ENCODE results near the gene CDK2AP2.
"Not testable (repeated sequence)": the region's sequence is repeated elsewhere in the genome, so short reads cannot be mapped to it uniquely, and the experiment has no call there.

Gene CDK2AP2

DNA sequence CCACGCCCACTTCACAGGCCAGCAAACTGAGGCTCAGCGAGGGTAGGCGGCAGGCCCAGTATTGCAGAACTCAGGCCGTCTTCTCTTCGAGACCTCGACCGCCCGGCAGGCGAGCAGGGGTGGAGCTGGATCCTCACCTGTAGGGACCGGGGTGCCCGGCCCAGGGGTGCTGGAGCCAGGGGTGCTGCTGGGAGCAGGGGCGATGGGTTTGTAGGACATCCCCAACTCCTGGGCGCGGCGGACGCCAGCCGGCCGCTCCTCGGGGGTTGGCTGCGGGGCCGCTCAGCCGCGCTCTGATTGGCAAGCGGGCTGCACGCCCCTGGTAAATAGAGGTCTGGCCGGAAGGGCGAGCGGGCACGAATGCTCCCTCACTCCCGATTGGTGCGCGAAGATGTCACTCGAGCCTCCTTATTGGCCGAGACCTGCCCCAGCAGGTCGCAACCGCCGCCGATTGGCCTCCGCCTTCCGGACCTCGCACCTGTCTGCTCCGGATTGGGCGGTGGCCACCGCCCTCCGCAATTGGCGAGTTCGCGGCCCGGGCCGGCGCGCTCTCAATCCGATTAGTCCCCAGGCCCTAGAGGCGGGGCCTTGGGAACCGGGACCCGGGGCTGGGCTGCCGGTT is at the start of gene CDK2AP2:
Gene CDK2AP2 (minus strand): TSS at position 299 of the 622 bp plus-strand sequence. CDS start 80 bp downstream, at position 219.
- DNase-seq (ENCODE audit: low read depth, low spot score): peak; percentile 100

DNA sequence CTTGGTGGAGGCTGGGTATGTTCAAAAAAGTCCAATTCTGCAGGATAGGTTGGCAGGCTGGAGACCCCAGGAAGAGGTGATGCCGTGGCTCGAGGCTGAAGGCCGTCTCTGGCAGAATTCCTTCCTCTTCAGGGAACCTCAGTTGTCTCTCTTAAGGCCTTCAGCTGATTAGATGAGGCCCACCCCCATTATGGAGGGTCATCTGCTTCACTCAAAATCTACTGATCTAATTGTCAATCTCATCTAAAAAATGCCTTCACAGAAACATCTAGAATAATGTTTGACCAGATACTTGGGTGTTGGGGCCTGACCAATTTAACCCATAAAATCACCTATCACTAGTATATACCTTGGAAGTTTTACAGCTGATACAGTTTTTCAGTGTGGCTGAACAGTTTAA is 48.3 kb upstream of the CDK2AP2 start:
- DNase-seq (ENCODE audit: low read depth, low spot score): no peak

- DNase-seq (ENCODE audit: low read depth, low spot score): not testable (repeated sequence)
These were observed 43.7 kb upstream of the CDK2AP2 start for GRCh38 chr11:67551697-67552096.

- DNase-seq (ENCODE audit: low read depth, low spot score): no peak
These were observed 43.2 kb upstream of the CDK2AP2 start for GRCh38 chr11:67551127-67551526.

GRCh38 chr11:67548555-67549110 is 40.7 kb upstream of the CDK2AP2 start:
- DNase-seq (ENCODE audit: low read depth, low spot score): no peak

DNA sequence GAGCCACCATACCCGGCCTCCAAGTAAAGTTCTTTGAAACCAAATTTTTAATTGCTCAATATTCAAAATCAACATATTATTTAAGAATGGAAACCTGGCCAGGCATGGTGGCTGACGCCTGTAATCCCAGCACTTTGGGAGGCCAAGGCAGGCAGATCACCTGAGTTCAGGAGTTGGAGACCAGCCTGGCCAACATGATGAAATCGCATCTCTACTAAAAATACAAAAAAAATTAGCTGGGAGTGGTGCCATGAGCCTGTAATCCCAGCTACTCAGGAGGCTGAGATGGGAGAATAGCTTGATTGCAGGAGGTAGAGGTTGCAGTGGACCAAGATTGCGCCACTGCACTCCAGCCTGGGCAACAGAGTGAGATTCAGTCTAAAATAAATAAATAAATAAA is 40.1 kb upstream of the CDK2AP2 start:
- DNase-seq (ENCODE audit: low read depth, low spot score): not testable (repeated sequence)

GRCh38 chr11:67545280-67545679 is 37.3 kb upstream of the CDK2AP2 start:
- DNase-seq (ENCODE audit: low read depth, low spot score): no peak

DNA sequence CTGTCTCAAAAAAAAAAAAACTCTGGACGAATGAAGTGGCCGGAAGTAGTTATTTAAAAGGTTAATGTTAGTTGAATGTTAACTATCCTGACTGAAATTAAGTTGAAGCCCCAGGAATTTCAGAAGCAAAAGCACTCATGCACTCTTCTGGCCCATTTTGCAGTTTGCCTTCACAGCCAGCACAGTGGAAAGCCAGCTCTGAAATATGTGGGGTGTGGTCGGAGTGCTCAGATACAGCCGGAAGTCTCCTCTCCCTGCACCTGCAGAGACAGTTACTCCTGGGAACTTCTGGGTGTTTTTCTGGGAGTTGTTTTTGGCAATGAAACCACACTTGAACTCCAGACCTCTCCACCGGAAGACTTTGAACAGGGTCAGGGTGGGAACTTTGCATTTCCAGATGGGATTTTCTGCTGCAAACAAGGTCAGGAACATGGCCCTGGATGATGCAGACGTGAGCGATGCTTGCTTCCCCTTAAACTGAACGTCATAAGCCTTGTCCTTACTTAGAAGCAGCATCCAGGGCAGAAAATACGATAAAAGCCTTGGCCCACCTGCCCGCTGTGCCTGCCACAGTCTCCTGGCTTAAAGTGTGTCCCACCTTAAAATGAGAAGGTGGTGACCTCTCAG is 36.8 kb upstream of the CDK2AP2 start:
- no peak for DNase-seq (ENCODE audit: low read depth, low spot score)

GRCh38 chr11:67543585-67543984 is 35.6 kb upstream of the CDK2AP2 start:
- no peak for DNase-seq (ENCODE audit: low read depth, low spot score)

- DNase-seq (ENCODE audit: low read depth, low spot score): no peak
These were observed 35.0 kb upstream of the CDK2AP2 start for GRCh38 chr11:67542971-67543370.

DNA sequence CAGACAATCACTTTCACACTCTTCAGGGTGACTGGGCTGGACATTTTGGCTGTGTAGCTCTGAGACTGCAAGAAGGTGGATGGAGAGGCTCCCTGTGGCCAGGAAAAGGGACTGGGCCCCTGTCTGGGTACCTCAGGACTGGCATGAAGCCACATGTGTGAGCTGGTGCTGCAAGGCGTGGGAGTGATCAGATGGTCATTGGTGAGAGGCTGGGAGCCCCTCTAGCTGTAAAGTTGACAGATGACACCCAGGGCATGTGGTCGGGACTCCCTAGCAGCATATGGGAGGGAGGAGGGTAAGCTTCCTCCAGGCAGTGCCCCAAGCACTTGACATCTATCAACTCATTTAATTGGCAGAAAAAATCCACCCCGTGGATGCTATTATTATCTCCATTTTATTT is 34.2 kb upstream of the CDK2AP2 start:
- DNase-seq (ENCODE audit: low read depth, low spot score): no peak

GRCh38 chr11:67541198-67541597 is 33.2 kb upstream of the CDK2AP2 start:
- DNase-seq (ENCODE audit: low read depth, low spot score): no peak

- DNase-seq (ENCODE audit: low read depth, low spot score): no peak
These were observed 31.6 kb upstream of the CDK2AP2 start for GRCh38 chr11:67539550-67539949.

DNA sequence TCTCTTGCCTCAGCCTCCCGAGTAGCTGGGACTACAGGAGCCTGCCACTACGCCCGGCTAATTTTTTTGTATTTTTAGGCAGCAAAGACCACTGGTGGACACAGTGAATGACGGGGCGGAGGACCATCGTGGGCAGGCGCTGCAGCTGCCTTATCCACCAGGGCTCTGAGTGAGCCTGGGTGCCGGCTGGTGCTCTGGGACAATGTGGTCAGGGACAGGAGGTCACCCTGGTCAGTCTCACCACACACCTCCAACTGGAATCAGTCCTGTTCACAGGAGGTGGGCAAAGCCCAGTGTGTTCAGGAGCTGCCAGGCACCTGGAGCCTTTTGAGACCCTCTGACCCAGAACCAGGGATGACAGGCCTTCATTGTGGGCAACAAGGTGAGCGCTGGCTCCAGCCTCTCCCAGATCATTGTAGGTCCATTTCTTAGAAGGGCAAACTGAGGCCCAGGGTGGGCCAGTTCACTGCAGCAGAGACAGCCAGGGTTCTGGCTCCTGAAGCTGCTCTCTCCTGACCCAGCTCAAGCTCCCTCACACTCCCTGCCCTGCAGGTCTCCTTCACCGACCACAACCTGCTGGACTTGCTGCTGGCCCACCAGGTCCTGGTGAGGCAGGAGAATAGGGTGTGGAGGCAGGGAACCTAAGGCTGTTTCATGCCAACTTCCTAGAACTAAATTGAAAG is 31.0 kb upstream of the CDK2AP2 start:
- no peak for DNase-seq (ENCODE audit: low read depth, low spot score)

- no peak for DNase-seq (ENCODE audit: low read depth, low spot score)
These were observed 30.3 kb upstream of the CDK2AP2 start for GRCh38 chr11:67538306-67538705.

DNA sequence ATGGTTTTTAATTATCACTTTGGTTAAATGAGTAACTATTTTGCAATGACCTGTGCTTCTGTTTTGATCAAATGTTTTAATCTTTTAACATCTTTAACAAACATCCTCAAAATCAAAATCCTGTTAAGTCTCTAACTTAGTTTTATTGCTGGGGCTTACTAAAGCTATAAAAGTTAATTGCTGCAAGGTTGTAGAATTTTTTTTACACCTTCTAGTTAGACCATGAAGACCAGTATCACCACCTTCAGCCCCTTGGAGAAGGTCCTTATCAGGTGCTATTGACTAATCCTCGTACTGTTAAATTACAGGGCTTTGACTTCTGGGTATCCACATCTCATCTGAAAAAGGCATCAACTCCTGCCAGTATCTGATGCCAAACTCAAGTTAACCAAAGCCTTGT is 27.6 kb upstream of the CDK2AP2 start:
- no peak for DNase-seq (ENCODE audit: low read depth, low spot score)

DNA sequence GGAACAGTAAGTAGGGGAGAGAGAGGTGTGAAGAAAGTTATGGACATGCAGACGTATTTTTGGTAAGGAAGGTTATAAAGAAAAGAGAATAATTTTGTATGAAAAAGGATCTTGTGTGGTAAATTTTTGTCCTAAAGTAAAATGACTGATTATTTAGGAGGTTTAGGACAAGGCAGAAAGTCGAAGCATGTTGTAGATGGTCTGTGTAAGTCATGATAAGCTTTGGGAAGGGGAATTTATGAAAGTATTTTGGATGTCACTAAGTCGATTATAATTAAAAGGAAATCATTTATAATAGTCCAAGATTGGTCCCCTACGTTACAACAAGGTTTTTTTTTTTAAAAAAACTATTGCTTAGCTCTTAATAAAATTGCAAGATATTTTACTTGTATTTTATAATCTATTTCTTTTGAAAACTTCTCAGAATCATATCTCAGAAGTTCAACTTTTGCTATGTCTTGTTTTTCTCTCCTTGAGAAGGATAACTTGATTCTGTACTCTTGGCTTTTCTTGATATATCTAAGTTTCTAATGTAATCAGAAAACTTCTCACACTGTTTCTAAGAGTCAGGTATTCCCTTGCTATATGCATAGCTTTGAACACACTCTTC is 26.2 kb upstream of the CDK2AP2 start:
- DNase-seq (ENCODE audit: low read depth, low spot score): no peak

DNA sequence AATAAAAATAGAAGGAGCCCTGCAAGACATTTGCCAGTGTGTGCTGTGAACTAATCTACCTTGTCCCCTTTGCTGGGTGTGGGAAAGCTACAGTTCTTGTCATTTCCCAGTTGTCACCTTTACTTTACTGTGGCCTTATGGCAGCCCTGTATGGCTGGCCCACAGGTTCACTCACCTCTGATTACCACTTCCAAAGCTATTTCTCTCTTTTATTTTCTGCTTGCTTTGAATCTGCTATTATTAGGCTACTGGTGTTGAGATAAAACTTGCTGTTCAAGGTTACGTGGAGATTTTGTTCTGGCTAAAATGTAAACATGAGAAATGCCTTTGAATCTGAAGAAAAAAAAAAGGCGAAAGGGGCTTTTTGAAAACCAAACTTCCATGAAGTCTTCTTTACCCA is 24.9 kb upstream of the CDK2AP2 start:
- no peak for DNase-seq (ENCODE audit: low read depth, low spot score)

GRCh38 chr11:67530282-67530592 is 22.3 kb upstream of the CDK2AP2 start:
- no peak for DNase-seq (ENCODE audit: low read depth, low spot score)

- no peak for DNase-seq (ENCODE audit: low read depth, low spot score)
These were observed 20.4 kb upstream of the CDK2AP2 start for GRCh38 chr11:67528376-67528775.

GRCh38 chr11:67525275-67525976 is 17.5 kb upstream of the CDK2AP2 start:
- DNase-seq (ENCODE audit: low read depth, low spot score): no peak

DNA sequence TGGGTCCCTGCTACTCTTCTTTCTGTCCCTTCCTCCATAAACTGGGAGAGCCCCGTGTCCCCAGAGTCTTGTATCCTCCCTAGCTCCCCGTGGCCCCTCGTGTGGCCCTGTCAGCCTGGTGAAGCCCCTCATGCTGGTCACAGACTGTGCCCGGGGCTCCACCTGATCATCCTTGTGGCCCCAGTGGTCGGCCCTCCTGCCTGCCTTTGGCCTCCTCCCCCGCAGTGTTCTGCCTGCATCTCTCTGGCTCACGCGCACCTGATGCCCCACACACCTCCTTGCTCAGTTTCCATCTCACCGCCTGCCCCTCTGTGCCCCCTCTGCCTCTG is 16.5 kb upstream of the CDK2AP2 start:
- DNase-seq (ENCODE audit: low read depth, low spot score): no peak
